Calu3 (cell line): ENCODE measurements around the gene TRAK1. TPM values are rescaled to one million over a fixed set of nuclear protein-coding genes. Genes with fewer than 3 reads are reported as not detected.

ENCODE experiments used
- BruUV-seq: library from RNA; stranded (reverse); fragments of 400-500 nt; replicated peaks from 2 replicates; lab custom pipeline; 2021; lab: Mats Ljungman, UMichigan
- CTCF ChIA-PET: fragments of 300-600 bp; sonication (Branson Sonifier 250); formaldehyde crosslinking; loops from one replicate; lab custom pipeline; 2022; ENCODE audit warnings: antibody characterized with exemption; lab: Charles Lee
- DNase-seq: peaks from one replicate; pipeline ENCODE4 v3.0.0; 2022
- H3K27ac Mint-ChIP-seq: one replicate; pipeline ENCODE4 v1.8.0; 2022; ENCODE audit warnings: mixed read lengths; ENCODE audit not compliant: unreplicated experiment
- H3K27me3 Mint-ChIP-seq: one replicate; pipeline ENCODE4 v1.8.0; 2022; ENCODE audit warnings: mixed read lengths; ENCODE audit not compliant: unreplicated experiment
- H3K36me3 Mint-ChIP-seq: one replicate; pipeline ENCODE4 v1.8.0; 2022; ENCODE audit warnings: mild to moderate bottlenecking, moderate library complexity, mixed read lengths; ENCODE audit not compliant: insufficient read depth, unreplicated experiment
- H3K4me1 Mint-ChIP-seq: one replicate; pipeline ENCODE4 v1.8.0; 2022; ENCODE audit warnings: mild to moderate bottlenecking, low read depth, mixed read lengths; ENCODE audit not compliant: unreplicated experiment
- H3K4me3 Mint-ChIP-seq: one replicate; pipeline ENCODE4 v1.8.0; 2022; ENCODE audit warnings: mild to moderate bottlenecking, low read depth, moderate library complexity, mixed read lengths; ENCODE audit not compliant: unreplicated experiment
- H3K9me3 Mint-ChIP-seq: one replicate; pipeline ENCODE4 v1.8.0; 2022; ENCODE audit warnings: low read depth, mixed read lengths; ENCODE audit not compliant: unreplicated experiment
- CTCF ChIP-seq: fragments of 200-600 bp; IDR thresholded peaks from one replicate; pipeline ENCODE4 v1.8.0; 2022; ENCODE audit warnings: antibody characterized with exemption; ENCODE audit not compliant: unreplicated experiment
- intact Hi-C: fragments of 100-400 bp; cut with micrococcal nuclease; formaldehyde crosslinking; loops from one replicate; pipeline ENCODE4 v1.10.0; 2022; ENCODE audit not compliant: unreplicated experiment
- total RNA-seq: library from RNA; stranded (reverse); gene quantifications from 2 replicates; pipeline ENCODE4 v1.2.3, GENCODE V29; 2022

TRAK1 gene
- total RNA-seq, 1 experiment from 2014 or later, result 108 TPM

- no peak for TF ChIP-seq CTCF
These were observed 32.9 kb downstream of the TRAK1 start for GRCh38 chr3:42123824-42124658.

GRCh38 chr3:42127226-42127625 lies 36.1 kb downstream of the TRAK1 start:
- no peak for TF ChIP-seq CTCF
- H3K27me3 Mint-ChIP-seq, result no peaks in the 10 kb centered on the region
- CTCF ChIA-PET, result no interaction called here
- peaks cover 51% of the 10 kb centered on the region for H3K4me1 Mint-ChIP-seq
- H3K27ac Mint-ChIP-seq, result no peak overlapping the region
- DNase-seq, result no peak
- H3K9me3 Mint-ChIP-seq, result no peaks in the 10 kb centered on the region
- no TSS peak for BruUV-seq
- peaks cover 24% of the 10 kb centered on the region for H3K36me3 Mint-ChIP-seq
- intact Hi-C loops, result no loop called here
- H3K4me3 Mint-ChIP-seq, result no peak overlapping the region

More at GRCh38 chr3:42123824-42124658, 32.9 kb downstream of the TRAK1 start:
- Mint-ChIP-seq H3K27ac (peak overlapping the region; percentile 67), H3K36me3 (peaks cover 26% of the 10 kb centered on the region), H3K9me3 (no peaks in the 10 kb centered on the region), H3K4me1 (peaks cover 51% of the 10 kb centered on the region), H3K27me3 (no peaks in the 10 kb centered on the region), H3K4me3 (no peak overlapping the region)
- no TSS peak for BruUV-seq
- no peak for DNase-seq
- CTCF ChIA-PET, result interaction anchor here (0.9 kb wide), 1 partner anchor 34 kb away, joined by 3 read pairs; no protein-coding TSS in a partner anchor
- intact Hi-C loops, result no loop called here

GRCh38 chr3:42128526-42128925 lies 37.4 kb downstream of the TRAK1 start:
- no peak for TF ChIP-seq CTCF

GRCh38 chr3:42129014-42129953 lies 38.1 kb downstream of the TRAK1 start:
- peak overlapping the region; percentile 72 for H3K4me3 Mint-ChIP-seq
- intact Hi-C loops, result loop anchor here (2.0 kb wide), 1 partner anchor 56 kb away; no protein-coding TSS in a partner anchor
- peak; percentile 84 for DNase-seq
- H3K4me1 Mint-ChIP-seq, result peaks cover 48% of the 10 kb centered on the region
- TSS peak; percentile 96 for BruUV-seq
- peaks cover 32% of the 10 kb centered on the region for H3K36me3 Mint-ChIP-seq
- H3K27ac Mint-ChIP-seq, result peak overlapping the region; percentile 100
- CTCF ChIA-PET, result interaction anchor here (0.5 to 4.1 kb wide), 14 partner anchors 9 to 178 kb away, joined by 3 to 25 read pairs (median 5); no protein-coding TSS in a partner anchor
- H3K27me3 Mint-ChIP-seq, result no peaks in the 10 kb centered on the region
- no peaks in the 10 kb centered on the region for H3K9me3 Mint-ChIP-seq
- no peak for TF ChIP-seq CTCF

More at GRCh38 chr3:42128526-42128925, 37.4 kb downstream of the TRAK1 start:
- intact Hi-C loops, result loop anchor here (2.0 kb wide), 1 partner anchor 56 kb away; no protein-coding TSS in a partner anchor
- peak overlapping the region; percentile 100 for H3K27ac Mint-ChIP-seq
- no TSS peak for BruUV-seq
- H3K27me3 Mint-ChIP-seq, result no peaks in the 10 kb centered on the region
- CTCF ChIA-PET, result interaction anchor here (0.5 to 4.1 kb wide), 9 partner anchors 8 to 62 kb away, joined by 3 to 25 read pairs (median 9); no protein-coding TSS in a partner anchor
- no peaks in the 10 kb centered on the region for H3K9me3 Mint-ChIP-seq
- H3K36me3 Mint-ChIP-seq, result peaks cover 32% of the 10 kb centered on the region
- peak overlapping the region; percentile 72 for H3K4me3 Mint-ChIP-seq
- DNase-seq, result no peak
- H3K4me1 Mint-ChIP-seq, result peaks cover 51% of the 10 kb centered on the region
